Measurements from ENCODE around the gene POMP. TPM values are rescaled to one million over a fixed set of nuclear protein-coding genes. Genes with fewer than 3 reads are reported as not detected.

POMP gene, protein sequence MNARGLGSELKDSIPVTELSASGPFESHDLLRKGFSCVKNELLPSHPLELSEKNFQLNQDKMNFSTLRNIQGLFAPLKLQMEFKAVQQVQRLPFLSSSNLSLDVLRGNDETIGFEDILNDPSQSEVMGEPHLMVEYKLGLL
- total RNA-seq (10 to 100 TPM; 21.4 to 24.7 (median 23.3) TPM), total RNA-seq (27.1 to 225 (median 61.7) reads per million in 29 experiments)
- total RNA-seq (2013): 33.5 TPM

DNA sequence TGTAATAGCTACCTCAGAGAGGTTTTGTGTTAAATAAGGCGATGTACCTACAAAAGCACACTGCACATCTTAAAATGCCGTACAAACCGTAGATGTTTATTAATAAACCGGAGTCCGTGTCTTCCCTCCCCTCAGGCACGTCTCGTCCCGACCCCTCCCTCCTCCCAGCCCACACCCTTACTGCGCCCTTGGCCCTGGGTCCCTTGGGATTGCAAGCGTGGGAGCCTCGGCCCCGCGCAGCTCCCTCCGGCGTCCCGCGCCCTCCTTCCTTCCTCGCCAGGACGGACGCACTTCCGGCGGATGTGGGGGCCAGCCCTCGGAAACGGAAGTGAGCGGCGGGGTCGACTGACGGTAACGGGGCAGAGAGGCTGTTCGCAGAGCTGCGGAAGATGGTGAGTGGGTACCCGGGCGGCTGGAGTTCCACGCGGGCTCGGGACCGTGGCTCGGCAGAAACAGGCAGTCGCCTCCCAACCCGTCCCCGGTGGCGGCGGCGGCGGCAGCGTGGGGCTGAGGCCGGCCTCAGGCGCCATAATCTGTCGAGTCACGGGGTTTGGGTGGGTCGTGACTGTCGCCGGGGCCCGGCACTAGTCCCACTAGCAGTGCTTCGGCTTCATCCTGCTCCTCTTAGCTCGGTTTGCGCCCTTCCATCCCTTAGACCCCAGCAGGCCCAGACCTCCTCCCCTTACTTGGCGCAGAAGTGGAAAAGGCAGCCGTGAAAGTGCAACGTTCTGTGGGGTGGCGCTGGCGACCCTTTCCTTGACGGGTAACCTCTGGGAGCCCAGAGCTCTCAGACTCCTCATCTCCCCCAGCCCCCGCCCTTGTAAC, at the start of gene POMP:
Gene POMP (plus strand): TSS at position 335 of the 825 bp plus-strand sequence. CDS start 55 bp downstream, at position 390.
- peak within 1 kb of the TSS; percentile 85 to 87 for H3K4me3 ChIP-seq (ENCODE audit: control insufficient read depth in 1 of 2, extremely low read depth in 1 of 2, low read length in 1 of 2)
- Mint-ChIP-seq H3K4me3 (peak within 1 kb of the TSS; percentile 96 to 98 (median 97)), H3K4me1 (peaks cover 56 to 70% (median 59%) of the 10 kb centered on the region in 3 donors), H3K36me3 (peaks cover 18% of the 10 kb centered on the region), H3K27me3 (no peaks in the 10 kb centered on the region), H3K27ac (peak within 1 kb of the TSS; percentile 95 to 97), H3K9me3 (no peaks in the 10 kb centered on the region)
- ChIA-PET POLR2A (interaction anchor here (0.6 to 1.5 kb wide), 10 partner anchors 9 to 475 kb away, joined by 3 to 4 read pairs (median 3); no protein-coding TSS in a partner anchor), CTCF (interaction anchor here (0.6 to 1.1 kb wide), 4 partner anchors 21 to 515 kb away, joined by 3 to 5 read pairs (median 4); no protein-coding TSS in a partner anchor)
- ATAC-seq (replicated peaks in 1 of 4): peak; percentile 89 to 96 (median 94)
- H3K9me3 ChIP-seq: no peaks in the 10 kb centered on the region
- H3K27me3 ChIP-seq (replicated peaks in 1 of 2; ENCODE audit: control insufficient read depth in 2 of 2, extremely low read depth in 1 of 2, insufficient read depth in 2 of 2, low read length in 1 of 2): no peaks in the 10 kb centered on the region
- peak within 1 kb of the TSS; percentile 86 for H3K27ac ChIP-seq (ENCODE audit: low read length)
- DNase-seq: peak; percentile 83 to 96 (median 92)
- H3K4me1 ChIP-seq (ENCODE audit: control insufficient read depth in 1 of 2, extremely low read depth in 1 of 2, insufficient read depth in 2 of 2, low read length in 2 of 2): peaks cover 24% of the 10 kb centered on the region in 2 experiments
- WGBS (ENCODE audit: insufficient coverage): under 1% methylated on average over 48 of the region's 64 CpGs
- peaks cover 0 to 18% of the 10 kb centered on the region in 2 donors for H3K36me3 ChIP-seq (ENCODE audit: control insufficient read depth in 2 of 2, extremely low read depth in 1 of 2, insufficient read depth in 1 of 2, low read length in 1 of 2)

DNA sequence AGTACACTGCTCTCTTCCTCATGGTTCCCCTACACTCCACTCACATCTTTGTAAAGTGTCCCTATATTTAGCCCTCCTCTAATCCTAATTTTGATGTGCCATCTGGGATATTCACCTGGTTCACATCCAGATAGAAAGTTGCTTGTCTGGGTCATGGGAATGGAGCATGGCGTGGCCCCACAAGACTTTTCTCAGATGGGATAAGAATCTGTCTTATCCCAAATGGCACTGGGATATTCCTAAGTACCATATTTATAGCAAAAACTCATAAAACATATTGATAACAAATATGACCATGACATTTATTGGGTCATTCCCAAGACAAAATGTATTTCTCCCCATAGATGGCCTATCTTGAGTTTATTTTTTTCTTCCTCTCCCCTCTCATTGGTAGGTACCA, 49.5 kb upstream of the POMP start:
- ATAC-seq (replicated peaks in 1 of 4) (no peak), DNase-seq (no peak)
- H3K27me3 Mint-ChIP-seq: peaks cover 0 to 1% of the 10 kb centered on the region in 2 donors

DNA sequence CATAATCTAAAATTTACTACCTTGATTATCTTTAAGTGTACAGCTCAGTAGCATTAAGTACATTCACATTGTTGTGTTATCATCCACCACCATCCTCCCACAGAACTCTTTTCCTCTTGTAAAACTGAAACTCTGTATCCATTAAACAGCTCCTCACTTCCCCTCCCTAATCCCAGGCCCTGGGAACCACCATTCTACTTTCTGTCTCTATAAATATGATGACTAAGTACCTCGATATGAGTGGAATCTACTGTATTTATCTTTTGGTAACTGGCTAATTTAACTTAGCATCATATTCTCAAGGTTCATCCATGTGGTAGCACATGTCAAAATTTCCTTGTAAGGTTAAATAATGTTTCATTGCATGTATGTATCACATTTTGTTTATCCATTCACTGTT, 49.0 kb upstream of the POMP start:
- H3K27me3 ChIP-seq (replicated peaks in 1 of 2; ENCODE audit: control insufficient read depth in 2 of 2, extremely low read depth in 1 of 2, insufficient read depth in 2 of 2, low read length in 1 of 2): no peaks in the 10 kb centered on the region
- WGBS (ENCODE audit: insufficient coverage): no CpG with 5 or more reads among the region's 1 CpG
- no peak overlapping the region for H3K4me3 Mint-ChIP-seq
- H3K4me1 ChIP-seq (ENCODE audit: control insufficient read depth in 1 of 2, extremely low read depth in 1 of 2, insufficient read depth in 2 of 2, low read length in 2 of 2): peaks cover 11 to 12% of the 10 kb centered on the region in 2 experiments
- peaks cover 18 to 21% (median 20%) of the 10 kb centered on the region in 3 donors for H3K4me1 Mint-ChIP-seq
- no peaks in the 10 kb centered on the region for H3K36me3 Mint-ChIP-seq
- no peaks in the 10 kb centered on the region for H3K36me3 ChIP-seq (ENCODE audit: control insufficient read depth in 2 of 2, extremely low read depth in 1 of 2, insufficient read depth in 1 of 2, low read length in 1 of 2)
- ChIA-PET POLR2A (interaction anchor here in 1 of 2 donors (0.8 kb wide), 1 partner anchor 42 kb away, joined by 4 read pairs; no protein-coding TSS in a partner anchor), CTCF (no interaction called here)
- H3K9me3 Mint-ChIP-seq: no peaks in the 10 kb centered on the region
- no peak overlapping the region for H3K4me3 ChIP-seq (ENCODE audit: control insufficient read depth in 1 of 2, extremely low read depth in 1 of 2, low read length in 1 of 2)
- H3K9me3 ChIP-seq: no peaks in the 10 kb centered on the region
- ATAC-seq (replicated peaks in 1 of 4) (no peak), DNase-seq (no peak)
- H3K27ac ChIP-seq (ENCODE audit: low read length): no peak overlapping the region
- no peaks in the 10 kb centered on the region for H3K27me3 Mint-ChIP-seq
- no peak overlapping the region for H3K27ac Mint-ChIP-seq

More for the DNA sequence above, 49.5 kb upstream of the POMP start:
- Histone ChIP-seq H3K36me3 (ENCODE audit: control insufficient read depth in 2 of 2, extremely low read depth in 1 of 2, insufficient read depth in 1 of 2, low read length in 1 of 2) (no peaks in the 10 kb centered on the region), H3K4me1 (ENCODE audit: control insufficient read depth in 1 of 2, extremely low read depth in 1 of 2, insufficient read depth in 2 of 2, low read length in 2 of 2) (peaks cover 11 to 12% of the 10 kb centered on the region in 2 experiments), H3K27ac (ENCODE audit: low read length) (no peak overlapping the region), H3K4me3 (ENCODE audit: control insufficient read depth in 1 of 2, extremely low read depth in 1 of 2, low read length in 1 of 2) (no peak overlapping the region), H3K9me3 (no peaks in the 10 kb centered on the region), H3K27me3 (replicated peaks in 1 of 2; ENCODE audit: control insufficient read depth in 2 of 2, extremely low read depth in 1 of 2, insufficient read depth in 2 of 2, low read length in 1 of 2) (no peaks in the 10 kb centered on the region)
- Mint-ChIP-seq H3K36me3 (no peaks in the 10 kb centered on the region), H3K9me3 (no peaks in the 10 kb centered on the region), H3K27ac (no peak overlapping the region), H3K4me3 (no peak overlapping the region), H3K4me1 (peaks cover 18 to 21% (median 20%) of the 10 kb centered on the region in 3 donors)
- ChIA-PET POLR2A (no interaction called here), CTCF (no interaction called here)
- no CpG with 5 or more reads among the region's 1 CpG for WGBS (ENCODE audit: insufficient coverage)

DNA sequence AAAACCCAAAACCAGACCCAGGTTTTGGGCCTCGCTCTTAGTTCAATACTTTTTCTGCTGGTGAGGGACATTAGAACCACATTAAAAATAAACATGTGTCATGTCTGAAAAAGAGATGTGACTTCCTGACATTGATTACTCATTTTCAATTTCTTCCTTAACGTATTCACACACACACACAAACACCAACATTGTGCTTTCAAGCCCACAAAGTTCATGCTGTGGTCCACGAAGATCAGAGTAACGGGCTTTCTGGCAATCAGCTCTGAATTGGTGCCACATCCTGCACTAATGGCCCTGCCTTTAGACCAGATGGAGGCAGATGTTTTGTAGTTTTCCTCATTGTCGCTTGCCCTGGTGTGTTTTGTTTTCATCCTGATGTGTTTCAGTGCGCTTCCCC, 47.9 kb upstream of the POMP start:
- ChIA-PET CTCF (no interaction called here), POLR2A (interaction anchor here in 1 of 2 donors (0.8 kb wide), 1 partner anchor 43 kb away, joined by 4 read pairs; no protein-coding TSS in a partner anchor)
- peak overlapping the region in 1 of 2 donors; percentile 19 for H3K27ac Mint-ChIP-seq
- ATAC-seq (replicated peaks in 1 of 4): no peak
- DNase-seq: no peak
- WGBS (ENCODE audit: insufficient coverage): 70% methylated on average over 2 of the region's 6 CpGs
- H3K4me3 Mint-ChIP-seq: no peak overlapping the region
- no peaks in the 10 kb centered on the region for H3K36me3 Mint-ChIP-seq
- H3K27me3 Mint-ChIP-seq: no peaks in the 10 kb centered on the region
- Histone ChIP-seq H3K36me3 (ENCODE audit: control insufficient read depth in 2 of 2, extremely low read depth in 1 of 2, insufficient read depth in 1 of 2, low read length in 1 of 2) (no peaks in the 10 kb centered on the region), H3K27me3 (replicated peaks in 1 of 2; ENCODE audit: control insufficient read depth in 2 of 2, extremely low read depth in 1 of 2, insufficient read depth in 2 of 2, low read length in 1 of 2) (no peaks in the 10 kb centered on the region), H3K4me1 (ENCODE audit: control insufficient read depth in 1 of 2, extremely low read depth in 1 of 2, insufficient read depth in 2 of 2, low read length in 2 of 2) (peaks cover 11 to 12% of the 10 kb centered on the region in 2 experiments), H3K4me3 (ENCODE audit: control insufficient read depth in 1 of 2, extremely low read depth in 1 of 2, low read length in 1 of 2) (no peak overlapping the region), H3K9me3 (no peaks in the 10 kb centered on the region), H3K27ac (ENCODE audit: low read length) (no peak overlapping the region)
- H3K4me1 Mint-ChIP-seq: peaks cover 18 to 21% (median 20%) of the 10 kb centered on the region in 3 donors
- H3K9me3 Mint-ChIP-seq: no peaks in the 10 kb centered on the region

DNA sequence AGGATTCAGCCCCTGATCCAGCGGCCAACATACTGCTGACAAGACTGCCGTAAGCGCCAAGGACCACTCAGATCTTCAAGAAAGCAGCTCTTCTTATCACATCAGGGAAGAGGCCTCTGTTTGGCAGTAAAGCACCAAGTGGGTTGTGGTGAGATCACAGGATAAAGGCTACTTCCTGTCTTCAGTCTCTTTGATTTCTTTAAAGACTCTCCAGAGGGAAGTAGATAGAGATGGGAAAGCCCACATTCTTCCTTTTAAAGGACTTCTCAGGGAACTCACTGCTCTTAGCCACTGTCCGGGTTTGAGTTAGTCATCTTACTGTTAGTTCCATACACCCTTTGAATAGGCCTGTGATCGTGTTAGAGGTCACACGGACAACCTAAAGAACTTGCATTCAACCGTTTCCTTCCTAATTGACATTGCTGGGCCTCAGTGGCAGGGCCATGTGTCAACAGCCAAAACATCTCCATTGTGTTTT, 47.2 kb upstream of the POMP start:
- Mint-ChIP-seq H3K27me3 (no peaks in the 10 kb centered on the region), H3K27ac (peak overlapping the region; percentile 61 to 72), H3K36me3 (no peaks in the 10 kb centered on the region), H3K4me1 (peaks cover 18 to 21% (median 20%) of the 10 kb centered on the region in 3 donors), H3K4me3 (no peak overlapping the region), H3K9me3 (no peaks in the 10 kb centered on the region)
- Histone ChIP-seq H3K4me1 (ENCODE audit: control insufficient read depth in 1 of 2, extremely low read depth in 1 of 2, insufficient read depth in 2 of 2, low read length in 2 of 2) (peaks cover 11 to 12% of the 10 kb centered on the region in 2 experiments), H3K27me3 (replicated peaks in 1 of 2; ENCODE audit: control insufficient read depth in 2 of 2, extremely low read depth in 1 of 2, insufficient read depth in 2 of 2, low read length in 1 of 2) (no peaks in the 10 kb centered on the region), H3K9me3 (no peaks in the 10 kb centered on the region), H3K4me3 (ENCODE audit: control insufficient read depth in 1 of 2, extremely low read depth in 1 of 2, low read length in 1 of 2) (no peak overlapping the region), H3K36me3 (ENCODE audit: control insufficient read depth in 2 of 2, extremely low read depth in 1 of 2, insufficient read depth in 1 of 2, low read length in 1 of 2) (no peaks in the 10 kb centered on the region), H3K27ac (ENCODE audit: low read length) (no peak overlapping the region)
- ATAC-seq (replicated peaks in 1 of 4): peak; percentile 55 to 83 (median 82)
- CTCF ChIA-PET: no interaction called here
- DNase-seq: peak in 8 of 35 experiments; percentile 1 to 40 (median 4)
- POLR2A ChIA-PET: no interaction called here
- 49% methylated on average over 4 of the region's 7 CpGs for WGBS (ENCODE audit: insufficient coverage)

DNA sequence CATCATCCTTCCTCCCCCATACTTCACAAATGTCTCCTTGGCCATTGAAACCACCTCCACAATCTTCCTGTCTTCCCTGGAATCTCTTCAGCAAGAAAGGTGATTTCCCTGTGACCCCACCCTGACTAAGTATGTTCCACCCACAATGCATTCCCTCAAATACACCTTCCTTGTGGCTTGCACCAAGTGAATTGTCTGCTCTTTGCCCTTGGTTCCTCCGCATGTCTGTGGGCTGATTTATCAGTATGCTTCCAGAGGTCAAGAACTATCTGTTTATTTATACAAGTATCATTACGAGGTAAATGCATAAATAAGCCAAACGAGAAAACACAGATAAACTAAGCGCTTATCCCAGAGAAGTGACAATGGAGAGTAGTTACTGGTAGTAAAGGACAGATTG, 45.4 kb upstream of the POMP start:
- CTCF ChIA-PET: no interaction called here
- Histone ChIP-seq H3K4me1 (ENCODE audit: control insufficient read depth in 1 of 2, extremely low read depth in 1 of 2, insufficient read depth in 2 of 2, low read length in 2 of 2) (peaks cover 11 to 12% of the 10 kb centered on the region in 2 experiments), H3K36me3 (ENCODE audit: control insufficient read depth in 2 of 2, extremely low read depth in 1 of 2, insufficient read depth in 1 of 2, low read length in 1 of 2) (no peaks in the 10 kb centered on the region), H3K27me3 (replicated peaks in 1 of 2; ENCODE audit: control insufficient read depth in 2 of 2, extremely low read depth in 1 of 2, insufficient read depth in 2 of 2, low read length in 1 of 2) (no peaks in the 10 kb centered on the region), H3K9me3 (no peaks in the 10 kb centered on the region), H3K4me3 (ENCODE audit: control insufficient read depth in 1 of 2, extremely low read depth in 1 of 2, low read length in 1 of 2) (no peak overlapping the region), H3K27ac (ENCODE audit: low read length) (no peak overlapping the region)
- Mint-ChIP-seq H3K4me1 (peaks cover 18 to 21% (median 20%) of the 10 kb centered on the region in 3 donors), H3K27me3 (no peaks in the 10 kb centered on the region), H3K36me3 (no peaks in the 10 kb centered on the region), H3K27ac (no peak overlapping the region), H3K4me3 (no peak overlapping the region), H3K9me3 (no peaks in the 10 kb centered on the region)
- no peak for DNase-seq
- no peak for ATAC-seq (replicated peaks in 1 of 4)
- POLR2A ChIA-PET: no interaction called here
- WGBS (ENCODE audit: insufficient coverage): no CpG with 5 or more reads among the region's 4 CpGs

Data from T-cell (primary cell).